H1 (cell line): ENCODE data around the gene CRTAC1.

Source experiments
- CEBPB ChIP-seq: IDR thresholded peaks from 2 replicates; pipeline ENCODE4 v1.6.1; 2012; ENCODE audit warnings: low read depth, low read length
- CHD1 ChIP-seq: IDR thresholded peaks from 2 replicates; pipeline ENCODE4 v1.6.1; 2012; ENCODE audit warnings: low read depth, low read length, improper control_type of control experiment
- CHD2 ChIP-seq: IDR thresholded peaks from 2 replicates; pipeline ENCODE4 v1.6.1; 2012; ENCODE audit warnings: low read length, improper control_type of control experiment
- CTCF ChIP-seq, 3 experiments: IDR thresholded peaks; 1 replicate in 2 of 3; 2 replicates in 1 of 3; pipeline versions ENCODE4 v1.5.1 to v1.6.1; 2011; ENCODE audit warnings: low read length in 3 of 3, mild to moderate bottlenecking in 3 of 3, inconsistent platforms in 2 of 3, low read depth in 1 of 3, moderate library complexity in 1 of 3; ENCODE audit not compliant: insufficient read depth in 1 of 3; ENCODE audit errors: control extremely low read depth in 1 of 3
- E2F6 ChIP-seq: IDR thresholded peaks from 2 replicates; pipeline ENCODE4 v1.6.1; 2012; ENCODE audit warnings: inconsistent platforms
- GABPA ChIP-seq: IDR thresholded peaks from 2 replicates; pipeline ENCODE4 v1.6.1; 2011; ENCODE audit warnings: mild to moderate bottlenecking, low read length, moderate library complexity, borderline replicate concordance; ENCODE audit not compliant: insufficient read depth
- RFX5 ChIP-seq: IDR thresholded peaks from 2 replicates; pipeline ENCODE4 v1.6.1; 2011; ENCODE audit warnings: low read depth, low read length, improper control_type of control experiment, borderline replicate concordance
- SIRT6 ChIP-seq: IDR thresholded peaks from one replicate; pipeline ENCODE4 v1.7.1; 2012; ENCODE audit warnings: low read length, inconsistent platforms
- USF2 ChIP-seq: IDR thresholded peaks from 2 replicates; pipeline ENCODE4 v1.6.1; 2011; ENCODE audit warnings: low read length, improper control_type of control experiment

- TF ChIP-seq CTCF (IDR thresholded peaks at IDR 0.05; ENCODE audit: control extremely low read depth in 1 of 3, insufficient read depth in 1 of 3, low read depth in 1 of 3, low read length in 3 of 3) = no peak
- no peak for TF ChIP-seq RFX5
- no peak for TF ChIP-seq GABPA
- TF ChIP-seq CEBPB = no peak
- TF ChIP-seq CHD1 = no peak
- TF ChIP-seq E2F6 = no peak
- no peak for TF ChIP-seq SIRT6
- no peak for TF ChIP-seq USF2
- no peak for TF ChIP-seq CHD2
Observed at GRCh38 chr10:97842656-97843280, 187.7 kb downstream of the CRTAC1 start.
